HG03558 (cell line): ENCODE results near the gene LPAR1.
"Not testable (repeated sequence)": the region's sequence is repeated elsewhere in the genome, so short reads cannot be mapped to it uniquely, and the experiment has no call there.

Source experiments
- ATAC-seq: cut with Tn5 transposase; IDR thresholded peaks from one replicate; pipeline ENCODE4 v1.9.1; 2021; ENCODE audit warnings: moderate number of reproducible peaks; ENCODE audit not compliant: unreplicated experiment; ENCODE audit errors: extremely low read depth

The LPAR1 gene, protein sequence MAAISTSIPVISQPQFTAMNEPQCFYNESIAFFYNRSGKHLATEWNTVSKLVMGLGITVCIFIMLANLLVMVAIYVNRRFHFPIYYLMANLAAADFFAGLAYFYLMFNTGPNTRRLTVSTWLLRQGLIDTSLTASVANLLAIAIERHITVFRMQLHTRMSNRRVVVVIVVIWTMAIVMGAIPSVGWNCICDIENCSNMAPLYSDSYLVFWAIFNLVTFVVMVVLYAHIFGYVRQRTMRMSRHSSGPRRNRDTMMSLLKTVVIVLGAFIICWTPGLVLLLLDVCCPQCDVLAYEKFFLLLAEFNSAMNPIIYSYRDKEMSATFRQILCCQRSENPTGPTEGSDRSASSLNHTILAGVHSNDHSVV

DNA sequence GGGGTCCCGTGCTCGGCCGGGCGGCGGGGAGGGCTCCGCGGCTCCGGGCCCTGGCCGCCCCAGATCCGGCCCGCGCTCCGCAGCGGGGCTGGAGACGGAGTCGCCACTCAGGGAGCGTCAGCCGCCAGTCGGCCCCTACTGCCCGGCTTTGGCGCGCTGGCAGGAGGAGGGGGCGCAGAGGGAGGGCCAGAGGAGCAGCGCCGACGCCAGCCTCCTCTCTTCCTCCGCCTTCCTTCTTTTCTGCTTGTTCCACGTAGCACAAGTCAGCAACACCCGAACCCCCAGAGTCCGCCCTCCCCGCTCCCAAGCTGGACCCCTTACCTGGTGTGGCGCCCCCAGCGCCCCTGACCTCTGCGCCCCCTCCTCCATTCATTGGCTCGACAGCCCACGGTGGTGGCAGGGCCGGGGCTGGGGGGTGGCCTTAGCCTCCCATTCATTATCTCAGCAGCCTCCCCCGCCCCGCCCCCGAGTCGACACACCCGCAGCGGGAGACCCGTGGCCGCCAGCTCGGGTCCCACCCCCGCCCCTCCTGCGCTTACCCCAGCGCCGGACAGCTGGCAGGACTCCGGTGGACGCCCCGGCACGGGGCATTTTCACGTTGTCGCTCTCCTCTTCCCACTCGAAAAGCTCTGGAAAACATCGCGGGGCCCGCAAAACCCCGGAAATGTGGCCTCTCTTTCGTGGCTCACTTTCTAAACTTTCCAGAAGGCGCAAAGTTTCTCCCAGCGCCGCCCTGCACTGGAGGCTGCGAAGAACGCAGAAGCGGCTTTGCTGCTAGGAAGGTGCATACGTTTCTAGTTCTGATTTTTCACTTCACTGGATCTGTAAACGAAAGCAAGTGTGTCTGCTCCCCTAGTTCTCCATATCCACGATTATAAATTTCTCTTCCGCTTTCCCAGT is at the start of gene LPAR1:
TSS of gene LPAR1 (minus strand) at position 140 of the 900 bp plus-strand sequence. CDS start 66,353 bp downstream, outside the sequence.
- ATAC-seq, result no peak

DNA sequence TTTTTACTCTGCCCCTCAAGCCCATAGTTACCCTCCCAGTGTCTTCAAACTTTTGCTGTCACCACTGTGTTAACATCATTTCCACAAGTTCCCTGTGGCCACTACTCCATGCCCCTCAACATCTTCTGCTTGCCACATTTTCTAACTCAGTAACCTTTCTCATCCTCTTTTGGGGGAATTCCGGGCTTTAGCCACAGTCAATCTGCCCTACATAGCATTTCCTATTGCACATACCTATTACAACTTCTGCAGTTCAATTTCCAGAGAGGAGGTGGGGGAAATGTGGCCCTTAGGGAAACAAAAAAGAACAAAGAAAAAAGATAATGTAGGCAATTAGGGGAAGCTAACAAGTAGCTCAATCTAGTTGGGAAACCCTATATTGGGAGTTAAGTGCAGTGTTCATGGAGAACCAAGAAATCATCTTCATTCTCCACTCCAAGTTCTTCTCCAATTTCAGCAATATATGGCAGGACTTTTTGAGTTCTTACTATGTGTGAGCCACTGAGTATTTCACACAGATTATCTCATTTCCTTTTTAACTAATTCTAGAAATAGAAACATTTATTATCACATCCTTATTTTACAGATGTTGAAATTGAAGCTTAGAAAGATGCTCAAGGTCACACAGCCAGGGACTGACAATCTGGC is 40.2 kb upstream of the LPAR1 start:
- no peak for ATAC-seq

DNA sequence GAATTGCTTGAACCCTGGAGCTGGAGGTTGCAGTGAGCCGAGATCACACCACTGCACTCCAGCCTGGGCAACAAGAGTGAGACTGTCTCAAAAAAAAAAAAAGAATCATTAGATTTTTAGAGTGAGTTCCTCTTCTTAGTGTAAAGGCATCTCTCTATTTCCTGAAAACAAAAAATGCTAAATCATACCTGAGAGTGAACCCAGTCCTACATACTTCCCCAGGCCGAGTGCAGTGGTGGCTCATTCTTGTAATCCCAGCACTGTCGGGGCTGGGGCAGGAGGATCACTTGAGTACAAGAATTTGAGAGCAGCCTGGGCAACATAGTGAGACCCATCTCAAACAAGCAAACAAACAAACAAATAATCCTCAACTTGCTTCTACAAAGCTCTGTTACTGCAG is 38.2 kb upstream of the LPAR1 start:
- ATAC-seq, result no peak

DNA sequence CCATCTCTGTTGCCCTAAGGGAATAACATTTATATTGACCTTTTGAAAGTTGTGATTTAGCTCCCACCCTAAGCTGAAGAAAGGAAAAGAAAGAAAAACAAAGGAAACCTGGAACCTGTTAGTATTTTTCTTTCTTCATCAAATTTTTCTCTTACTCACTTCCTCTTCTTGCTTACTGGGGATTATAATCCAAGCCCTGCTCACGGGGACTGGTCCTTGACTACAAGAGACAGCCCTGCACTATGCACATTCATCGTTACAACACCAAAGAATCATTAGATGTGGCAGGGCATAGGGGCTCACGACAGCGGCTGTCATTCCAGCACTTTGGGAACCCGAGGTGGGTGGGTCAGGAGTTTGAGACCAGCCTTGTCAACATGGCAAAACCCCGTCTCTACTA is 37.8 kb upstream of the LPAR1 start:
- ATAC-seq, result no peak

DNA sequence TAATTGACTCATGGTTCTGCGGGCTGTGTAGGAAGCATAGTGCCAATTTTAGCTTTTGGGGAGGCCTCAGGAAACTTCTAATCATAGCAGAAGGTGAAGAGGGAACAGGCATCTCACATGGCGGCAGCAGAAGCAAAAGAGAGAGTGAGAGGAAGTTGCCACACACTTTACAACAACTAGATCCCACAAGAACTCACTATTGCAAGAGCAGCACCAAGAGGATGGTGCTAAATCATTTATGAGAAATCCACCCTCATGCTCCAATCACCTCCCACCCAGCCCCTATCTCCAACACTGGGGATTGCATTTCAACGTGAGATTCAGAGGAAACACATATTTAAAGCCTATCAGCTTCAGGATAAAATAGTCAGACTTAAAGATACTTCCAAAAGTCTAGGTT is 36.1 kb upstream of the LPAR1 start:
- no peak for ATAC-seq

DNA sequence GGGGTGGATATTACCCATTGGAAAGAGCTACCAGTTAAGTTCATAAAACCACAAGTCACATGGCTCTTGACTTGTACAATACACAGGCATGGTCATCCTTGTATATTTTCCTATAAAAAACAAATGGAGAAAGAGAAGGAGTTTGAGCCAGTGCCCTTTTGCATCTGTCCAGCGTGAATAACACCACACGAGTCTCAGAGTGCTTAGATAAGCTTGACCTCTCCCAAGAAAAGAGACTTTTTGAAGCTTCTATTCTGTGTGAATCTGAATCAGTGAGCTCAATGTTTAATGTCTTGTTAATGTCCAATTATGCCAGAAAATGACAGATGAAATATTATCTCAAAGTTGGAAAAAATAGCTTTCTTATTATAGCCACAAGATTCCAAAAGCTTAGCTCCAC is 30.9 kb upstream of the LPAR1 start:
- no peak for ATAC-seq

DNA sequence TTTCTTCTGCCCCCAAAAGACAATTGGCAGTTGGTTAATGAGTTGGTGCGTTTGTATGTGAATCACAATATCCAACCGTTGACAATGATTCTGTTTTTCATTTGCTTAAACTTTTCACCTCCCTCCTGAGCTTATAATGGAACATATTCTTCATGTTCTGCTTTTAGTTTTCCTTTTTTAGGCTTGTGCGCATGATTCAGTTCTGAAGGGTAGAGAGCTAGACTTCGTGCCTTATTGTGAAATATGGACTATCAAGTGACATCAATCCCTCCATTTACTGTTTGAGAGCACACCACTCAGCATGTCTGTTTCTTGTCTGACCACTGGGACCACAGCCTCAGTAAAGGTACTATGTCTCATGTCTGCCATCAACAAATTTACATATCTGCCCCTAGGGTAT is 30.5 kb upstream of the LPAR1 start:
- ATAC-seq, result no peak

DNA sequence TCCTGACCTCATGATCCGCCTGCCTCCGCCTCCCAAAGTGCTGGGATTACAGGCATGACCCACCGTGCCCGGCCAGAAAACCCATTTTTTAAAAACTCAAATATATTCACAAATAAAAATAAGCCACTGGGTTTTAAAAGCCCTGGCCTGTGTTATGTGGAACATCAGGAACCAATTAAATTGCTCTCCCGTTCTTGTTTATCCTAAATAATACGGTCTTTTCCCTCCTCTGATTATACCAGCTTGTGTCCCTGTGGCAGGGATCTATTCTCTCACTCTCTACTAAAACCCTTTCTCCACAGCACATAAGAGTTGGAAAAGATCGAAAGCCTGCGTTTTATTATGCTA is 30.1 kb upstream of the LPAR1 start:
- no peak for ATAC-seq

DNA sequence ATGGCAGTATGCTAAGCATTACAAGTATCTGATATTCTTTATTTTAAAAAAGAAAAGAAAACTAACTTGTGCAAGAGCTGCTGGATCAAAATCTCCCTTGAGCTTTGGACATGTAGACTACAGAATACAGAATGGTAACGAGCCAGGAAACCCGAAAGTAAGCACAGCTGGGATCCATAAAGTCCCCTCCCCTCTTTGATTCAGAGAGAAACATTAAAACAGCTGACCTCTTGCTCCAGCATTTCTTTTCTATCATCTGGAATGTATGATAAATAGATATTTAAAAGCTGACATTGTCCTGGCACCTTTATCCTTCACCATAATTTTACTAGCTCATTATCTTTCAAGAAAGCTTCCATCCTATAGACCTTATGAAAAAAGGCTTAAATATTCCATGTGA is 28.2 kb upstream of the LPAR1 start:
- no peak for ATAC-seq

DNA sequence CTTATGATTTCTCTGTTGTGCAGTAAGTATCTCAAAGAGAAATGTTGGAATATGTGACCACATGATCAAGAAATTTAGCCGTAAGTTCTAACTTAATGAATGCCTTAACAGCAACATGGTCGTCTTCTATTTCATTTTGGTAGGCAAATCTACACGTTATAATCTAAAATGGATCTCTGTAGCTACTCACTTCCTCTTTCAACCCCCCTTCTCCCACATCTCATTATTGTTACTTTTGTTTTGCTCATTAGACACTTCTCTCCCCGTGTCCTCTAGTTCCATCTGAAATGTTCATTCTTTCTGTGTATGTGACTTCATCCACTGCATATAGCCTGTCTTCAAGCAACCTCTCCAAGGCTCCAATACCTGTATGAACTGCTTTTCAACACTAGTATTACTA is 27.1 kb upstream of the LPAR1 start:
- ATAC-seq, result no peak

DNA sequence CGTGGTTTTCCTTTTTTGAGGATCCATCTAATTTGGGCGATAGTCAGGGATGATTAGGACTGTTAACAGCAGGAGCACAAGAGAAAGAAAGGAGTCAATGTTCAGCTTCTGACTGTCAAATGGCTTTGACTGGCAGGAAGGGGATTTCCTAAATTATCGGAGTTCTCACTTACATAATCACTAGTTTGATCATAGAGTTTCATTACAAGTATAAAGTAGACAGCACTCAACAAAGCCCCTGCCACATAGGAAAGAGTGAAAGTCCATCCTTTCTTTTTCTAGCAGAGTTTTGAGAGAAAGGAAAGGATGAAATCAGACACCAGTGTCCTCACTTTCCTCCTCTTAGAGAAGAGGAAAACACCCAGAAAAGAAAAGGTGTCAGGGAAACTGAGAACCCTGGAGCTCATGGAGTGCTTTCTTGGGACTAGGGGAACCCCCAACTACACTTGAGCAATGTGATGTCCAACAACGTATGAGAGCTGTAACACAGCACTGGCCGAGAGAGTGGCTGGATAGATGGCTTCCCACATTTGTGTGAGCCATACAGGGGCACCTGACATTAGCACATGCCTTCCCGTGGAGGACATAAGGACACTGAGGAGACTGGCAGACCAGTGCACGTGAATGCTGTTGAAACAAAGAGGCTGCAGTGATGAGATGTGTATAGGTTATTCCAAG is 26.0 kb upstream of the LPAR1 start:
- ATAC-seq, result no peak

DNA sequence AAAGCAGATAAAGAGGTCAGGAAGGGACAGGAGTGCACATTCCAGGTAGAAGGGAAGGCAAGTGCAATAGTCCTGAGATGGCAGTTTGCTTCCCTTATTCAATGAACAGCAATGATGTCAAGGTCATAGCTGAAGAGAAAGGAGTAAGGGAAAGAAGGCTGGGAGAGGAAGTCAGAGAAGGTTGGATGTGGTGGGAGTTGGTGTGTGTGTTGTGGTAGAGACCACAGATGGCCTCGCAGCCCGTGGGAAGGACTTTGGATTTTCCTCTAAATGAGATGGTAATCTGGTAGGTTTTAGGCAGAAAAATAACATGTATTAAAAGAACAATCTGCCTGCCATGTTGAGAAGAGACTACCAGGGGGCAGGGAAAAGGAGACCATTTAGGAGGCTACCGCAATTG is 25.1 kb upstream of the LPAR1 start:
- no peak for ATAC-seq

DNA sequence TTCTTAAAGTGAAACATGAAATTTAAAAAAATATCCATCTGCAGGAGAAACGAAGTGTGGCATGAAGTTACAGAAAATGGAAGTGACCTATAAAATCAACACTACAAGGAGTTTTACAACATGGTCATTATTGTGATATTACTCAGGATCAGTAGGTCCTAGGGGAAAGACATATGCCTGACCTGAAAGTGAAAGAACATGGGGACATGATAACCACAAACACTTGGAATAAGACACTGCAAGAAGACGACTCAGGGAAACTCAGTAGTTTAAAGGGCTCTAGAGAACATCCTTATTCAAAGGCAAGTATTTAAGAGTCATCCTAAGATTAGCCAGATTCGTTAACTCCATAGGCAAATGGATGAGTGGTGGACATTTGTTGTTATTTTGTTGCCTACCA is 19.9 kb upstream of the LPAR1 start:
- no peak for ATAC-seq

DNA sequence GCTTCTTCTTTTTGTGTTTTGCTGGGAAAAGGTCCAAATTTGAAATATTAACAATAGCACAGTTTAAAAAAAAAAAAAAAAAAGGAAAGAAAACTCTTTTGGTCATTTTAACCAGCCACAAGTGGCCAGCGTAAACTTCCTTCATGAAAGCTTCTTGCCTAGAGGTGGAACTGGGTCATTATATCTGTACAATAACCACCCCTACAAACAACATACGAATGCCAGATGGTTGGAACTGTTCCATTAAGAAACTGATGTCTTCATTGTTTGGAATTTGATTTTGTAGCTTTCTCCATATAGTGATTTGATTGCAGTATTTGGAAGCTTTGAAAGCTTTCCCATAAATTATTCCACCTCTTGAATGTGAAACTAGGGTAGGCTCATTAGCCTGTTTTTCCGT is 18.3 kb upstream of the LPAR1 start:
- no peak for ATAC-seq

DNA sequence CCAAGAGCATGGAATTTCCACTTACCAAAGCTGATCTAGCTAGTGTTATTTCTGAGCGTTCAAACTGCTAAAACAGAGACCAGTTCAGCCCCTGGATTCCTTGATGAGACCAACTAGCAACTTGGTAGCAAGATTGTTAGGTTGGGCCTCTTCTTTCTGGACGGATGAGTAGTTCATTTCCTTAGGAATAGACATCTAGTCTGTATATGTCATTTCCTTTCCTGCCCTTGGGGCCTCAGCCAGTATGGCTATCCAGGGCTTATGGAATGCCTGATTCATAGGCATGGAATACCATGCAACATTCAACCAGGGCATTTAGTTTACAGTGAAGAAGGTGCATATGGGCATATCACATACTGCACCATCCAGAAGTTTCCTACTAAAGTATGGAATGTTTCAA is 14.5 kb upstream of the LPAR1 start:
- ATAC-seq, result no peak

DNA sequence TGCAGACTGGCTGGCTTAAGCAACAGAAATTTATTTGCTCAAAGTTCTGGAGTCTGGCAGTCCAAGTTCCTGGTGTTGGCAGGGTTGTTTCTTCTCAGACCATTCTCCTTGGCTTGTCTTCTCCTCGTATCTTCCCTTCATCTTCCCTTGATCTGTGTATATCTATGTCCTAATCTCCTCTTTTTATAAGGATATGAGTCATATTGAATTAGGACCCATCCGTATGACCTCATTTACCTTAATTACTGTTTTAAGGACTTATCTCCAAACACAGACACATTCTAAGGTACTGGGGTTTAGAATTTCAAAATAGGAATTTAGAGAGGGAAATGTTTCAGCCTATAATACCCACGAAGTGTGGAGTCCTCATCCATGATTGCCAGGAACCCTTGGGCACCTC is 13.1 kb upstream of the LPAR1 start:
- ATAC-seq, result no peak

DNA sequence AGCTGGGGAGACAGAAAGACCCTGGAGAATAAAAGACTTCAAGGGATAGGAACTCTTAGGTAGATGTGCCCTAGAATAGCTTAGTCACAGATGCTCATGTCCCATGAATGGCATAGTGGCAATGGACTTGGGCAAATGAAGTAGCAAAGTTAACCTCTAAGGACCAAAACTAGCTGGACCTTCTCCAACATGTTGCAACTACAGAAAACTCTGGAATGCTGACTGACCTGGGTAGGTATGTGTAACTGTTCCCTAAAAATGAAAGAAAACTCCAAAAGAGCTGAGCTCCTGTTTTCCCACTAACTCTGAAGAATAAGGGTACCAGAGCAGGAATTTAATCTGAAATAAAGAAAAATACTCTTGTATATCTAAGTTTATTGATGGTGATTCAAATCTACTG is 12.5 kb upstream of the LPAR1 start:
- no peak for ATAC-seq

DNA sequence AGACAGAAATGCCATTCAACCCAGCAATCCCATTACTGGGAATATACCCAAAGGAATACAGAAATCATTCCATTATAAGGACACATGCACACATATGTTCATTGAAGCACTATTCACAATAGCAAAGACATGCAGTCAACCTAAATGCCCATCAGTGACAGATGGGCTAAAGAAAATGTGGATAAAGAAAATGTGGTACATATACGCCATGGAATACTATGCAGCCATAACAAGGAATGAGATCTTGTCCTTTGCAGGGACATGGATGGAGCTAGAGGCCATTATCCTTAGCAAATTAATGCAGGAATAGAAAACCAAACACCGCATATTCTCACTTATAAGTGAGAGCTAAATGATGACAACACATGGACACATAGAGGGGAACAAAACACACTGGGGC is 9.0 kb upstream of the LPAR1 start:
- ATAC-seq, result not testable (repeated sequence)

DNA sequence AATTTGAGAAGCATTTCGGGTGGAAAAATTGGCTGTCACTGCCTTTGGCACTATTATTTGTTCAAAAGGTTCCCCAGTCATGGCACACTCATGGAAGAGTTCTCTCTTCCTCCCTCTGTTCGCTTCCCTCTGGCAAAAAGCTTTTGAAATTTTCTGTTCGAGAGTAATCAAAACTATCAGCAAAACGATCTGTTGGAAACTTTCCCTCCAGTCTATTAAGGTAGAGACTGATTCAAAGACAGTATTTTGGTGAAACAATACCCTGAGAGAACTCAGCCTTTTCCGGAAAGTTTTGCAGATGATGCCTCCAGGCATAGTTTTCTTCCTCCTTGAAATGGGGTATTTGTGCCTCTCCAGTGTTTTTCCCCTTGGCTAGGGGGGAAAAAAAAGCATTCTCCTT is 3.6 kb upstream of the LPAR1 start:
- ATAC-seq, result no peak

DNA sequence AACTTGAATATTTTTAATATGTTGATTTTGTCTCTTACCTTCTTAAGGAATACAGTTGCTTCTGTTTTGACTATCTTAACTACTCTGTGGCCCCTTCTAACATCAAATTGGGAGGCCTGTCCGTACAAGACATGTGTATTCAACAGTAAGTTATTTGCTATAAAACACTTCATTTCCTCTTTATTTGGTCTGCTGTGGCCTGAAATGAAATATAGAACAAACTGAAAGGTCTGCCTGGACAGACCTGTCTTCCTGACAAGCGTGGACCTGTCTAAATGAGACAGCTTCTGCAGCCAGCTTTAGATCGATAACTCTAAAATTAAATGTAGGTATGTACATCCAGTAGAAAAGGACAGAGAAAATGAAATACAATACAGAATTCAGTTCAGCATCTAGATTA is 2.2 kb upstream of the LPAR1 start:
- ATAC-seq, result no peak
